ENCODE measurements around the gene CD2BP2. TPM values are rescaled to one million over a fixed set of nuclear protein-coding genes. Genes with fewer than 3 reads are reported as not detected.
"Not testable (repeated sequence)": the region's sequence is repeated elsewhere in the genome, so short reads cannot be mapped to it uniquely, and the experiment has no call there.

The CD2BP2 gene
- total RNA-seq, 1 donor from 2014 or later = 52.3 TPM

- Histone ChIP-seq H3K27me3 (ENCODE audit: low read depth) (no peaks in the 10 kb centered on the region), H3K9me3 (no peaks in the 10 kb centered on the region), H3K36me3 (no peaks in the 10 kb centered on the region), H3K27ac (peak overlapping the region; percentile 88), H3K4me1 (peaks cover 7% of the 10 kb centered on the region), H3K4me3 (peak overlapping the region; percentile 64)
- TF ChIP-seq CTCF (IDR thresholded peaks at IDR 0.05) = no peak
- ATAC-seq (peak; percentile 9 to 13), DNase-seq (no peak)
- intact Hi-C loops (cut with DNase I) = no loop called here
Measured at GRCh38 chr16:30335598-30336474, 19.3 kb downstream of the CD2BP2 start.

- H3K9me3 ChIP-seq; intact Hi-C loops (cut with DNase I); H3K36me3 ChIP-seq; H3K4me1 ChIP-seq; H3K27me3 ChIP-seq (ENCODE audit: low read depth): not testable (repeated sequence)
- H3K4me3 ChIP-seq = peak overlapping the region; percentile 64
- peak; percentile 92 for DNase-seq
- peak overlapping the region; percentile 88 for H3K27ac ChIP-seq
- ATAC-seq = peak; percentile 97
Measured at GRCh38 chr16:30335028-30335597, 20.0 kb downstream of the CD2BP2 start.

GRCh38 chr16:30334473-30334989, 20.6 kb downstream of the CD2BP2 start:
- Histone ChIP-seq H3K4me3 (peak overlapping the region; percentile 64), H3K27ac (peak overlapping the region; percentile 88)
- H3K9me3 ChIP-seq; H3K36me3 ChIP-seq; intact Hi-C loops (cut with DNase I); H3K27me3 ChIP-seq (ENCODE audit: low read depth); H3K4me1 ChIP-seq: not testable (repeated sequence)
- DNase-seq (peak; percentile 91), ATAC-seq (peak; percentile 98 to 99)

GRCh38 chr16:30324220-30324619, 30.9 kb downstream of the CD2BP2 start:
- H3K4me3 ChIP-seq; DNase-seq; H3K36me3 ChIP-seq; H3K9me3 ChIP-seq; H3K4me1 ChIP-seq; H3K27me3 ChIP-seq (ENCODE audit: low read depth); H3K27ac ChIP-seq; intact Hi-C loops (cut with DNase I): not testable (repeated sequence)
- ATAC-seq = peak; percentile 60 to 75

GRCh38 chr16:30318647-30319046, 36.5 kb downstream of the CD2BP2 start:
- ATAC-seq; H3K4me1 ChIP-seq; H3K27ac ChIP-seq; intact Hi-C loops (cut with DNase I); DNase-seq; H3K36me3 ChIP-seq; H3K9me3 ChIP-seq; H3K27me3 ChIP-seq (ENCODE audit: low read depth); H3K4me3 ChIP-seq: not testable (repeated sequence)

- H3K9me3 ChIP-seq; DNase-seq; ATAC-seq; H3K36me3 ChIP-seq; H3K27ac ChIP-seq; H3K4me1 ChIP-seq; H3K27me3 ChIP-seq (ENCODE audit: low read depth); intact Hi-C loops (cut with DNase I); H3K4me3 ChIP-seq: not testable (repeated sequence)
Measured at GRCh38 chr16:30310937-30311336, 44.2 kb downstream of the CD2BP2 start.

GRCh38 chr16:30309255-30309654, 45.9 kb downstream of the CD2BP2 start:
- H3K27me3 ChIP-seq (ENCODE audit: low read depth); H3K4me3 ChIP-seq; H3K27ac ChIP-seq; DNase-seq; H3K4me1 ChIP-seq; intact Hi-C loops (cut with DNase I); H3K9me3 ChIP-seq; H3K36me3 ChIP-seq; ATAC-seq: not testable (repeated sequence)

Other genes starting within 250 kb of the CD2BP2 start
- gene GDPD3, start 241.8 kb downstream of the CD2BP2 start, total RNA-seq = 14.4 TPM
- gene MAPK3, start 232.1 kb downstream of the CD2BP2 start, total RNA-seq = 84.6 TPM
- 76.3 TPM for gene CORO1A, start 171.7 kb downstream of the CD2BP2 start, total RNA-seq
- 51.7 TPM for gene BOLA2B, start 161.6 kb downstream of the CD2BP2 start, total RNA-seq
- 28.6 TPM for gene SLX1A, start 161.4 kb downstream of the CD2BP2 start, total RNA-seq
- 23.1 TPM for gene SULT1A3, start 156.1 kb downstream of the CD2BP2 start, total RNA-seq
- 27.6 TPM for gene NPIPB13, start 106.8 kb downstream of the CD2BP2 start, total RNA-seq
- gene TBC1D10B, start 15.2 kb upstream of the CD2BP2 start, total RNA-seq = 36.9 TPM
- not detected for gene MYL11, start 19.5 kb upstream of the CD2BP2 start, total RNA-seq
- gene SEPTIN1, start 27.3 kb upstream of the CD2BP2 start, total RNA-seq = 6.0 TPM
- 6.2 TPM for gene ZNF48, start 40.1 kb upstream of the CD2BP2 start, total RNA-seq
- 3.8 TPM for gene ZNF771, start 52.3 kb upstream of the CD2BP2 start, total RNA-seq
- 19.1 TPM for gene DCTPP1, start 74.7 kb upstream of the CD2BP2 start, total RNA-seq
- 54.6 TPM for gene SEPHS2, start 90.6 kb upstream of the CD2BP2 start, total RNA-seq
- gene ITGAL, start 117.4 kb upstream of the CD2BP2 start, total RNA-seq = 127 TPM
- 24.9 TPM for gene ZNF768, start 171.3 kb upstream of the CD2BP2 start, total RNA-seq
- gene ZNF747, start 179.6 kb upstream of the CD2BP2 start, total RNA-seq = 9.3 TPM
- gene ZNF764, start 203.1 kb upstream of the CD2BP2 start, total RNA-seq = 8.4 TPM
- 13.5 TPM for gene ZNF688, start 216.4 kb upstream of the CD2BP2 start, total RNA-seq
- 16.2 TPM for gene ZNF785, start 230.4 kb upstream of the CD2BP2 start, total RNA-seq